Karpas-422 (cell line): ENCODE data around the gene SORCS2. TPM values are rescaled to one million over a fixed set of nuclear protein-coding genes. Genes with fewer than 3 reads are reported as not detected.

Source experiments
- DNase-seq: peaks from one replicate; pipeline ENCODE4 v3.0.0-alpha.2; 2015
- H2AFZ ChIP-seq: fragments of 200-600 bp; sonication (generic); 2 replicates; pipeline ENCODE4 v1.6.1; 2014; ENCODE audit warnings: antibody characterized with exemption, low read length, mixed read lengths
- H3K27ac ChIP-seq: fragments of 200-600 bp; sonication (generic); 2 replicates; pipeline ENCODE4 v1.5.1; 2014; ENCODE audit warnings: mild to moderate bottlenecking, low read length, moderate library complexity
- H3K27me3 ChIP-seq: fragments of 200-600 bp; sonication (generic); 2 replicates; pipeline ENCODE4 v1.6.1; 2014; ENCODE audit warnings: low read length, mixed read lengths
- H3K36me3 ChIP-seq: fragments of 200-600 bp; sonication (generic); 2 replicates; pipeline ENCODE4 v1.6.1; 2014; ENCODE audit warnings: low read length, mixed read lengths; ENCODE audit not compliant: insufficient read depth
- H3K4me1 ChIP-seq: fragments of 200-600 bp; sonication (generic); 2 replicates; pipeline ENCODE4 v1.6.1; 2014; ENCODE audit warnings: mild to moderate bottlenecking, low read length, mixed read lengths
- H3K4me2 ChIP-seq: fragments of 200-600 bp; sonication (generic); 2 replicates; pipeline ENCODE4 v1.6.1; 2014; ENCODE audit warnings: low read length, low read depth, mild to moderate bottlenecking; ENCODE audit not compliant: poor library complexity, severe bottlenecking
- H3K4me3 ChIP-seq: fragments of 200-600 bp; sonication (generic); 2 replicates; pipeline ENCODE4 v1.5.1; 2014; ENCODE audit warnings: mild to moderate bottlenecking, antibody characterized with exemption, low read length, mixed read lengths
- H3K79me2 ChIP-seq: fragments of 200-600 bp; sonication (generic); 2 replicates; pipeline ENCODE4 v1.6.1; 2014; ENCODE audit warnings: mild to moderate bottlenecking, low read length, mixed read lengths
- H3K9ac ChIP-seq: fragments of 200-600 bp; sonication (generic); 2 replicates; pipeline ENCODE4 v1.6.0; 2014; ENCODE audit warnings: low read length
- H3K9me2 ChIP-seq: fragments of 200-600 bp; sonication (generic), shearing (Covaris generic); replicated peaks from 2 replicates; pipeline ENCODE4 v1.6.0; 2014; ENCODE audit warnings: mild to moderate bottlenecking, low read length, moderate library complexity; ENCODE audit not compliant: insufficient read depth
- H3K9me3 ChIP-seq: fragments of 300-700, 200-600 bp; sonication (generic); 2 replicates; pipeline ENCODE4 v1.6.1; 2014; ENCODE audit warnings: low read length, mixed read lengths
- H4K20me1 ChIP-seq: fragments of 200-600 bp; sonication (generic); 2 replicates; pipeline ENCODE4 v1.6.1; 2014; ENCODE audit warnings: mild to moderate bottlenecking, antibody characterized with exemption, low read length, low read depth; ENCODE audit not compliant: insufficient read depth
- total RNA-seq: library from RNA; depleted of rRNA; stranded (reverse); fragments of >200 nt; shearing (Covaris generic); gene quantifications from 2 replicates; pipeline ENCODE4 v1.2.3, GENCODE V29; 2014; ENCODE audit warnings: low replicate concordance

SORCS2 gene
- total RNA-seq, 1 experiment from 2014 or later, result not detected

DNA sequence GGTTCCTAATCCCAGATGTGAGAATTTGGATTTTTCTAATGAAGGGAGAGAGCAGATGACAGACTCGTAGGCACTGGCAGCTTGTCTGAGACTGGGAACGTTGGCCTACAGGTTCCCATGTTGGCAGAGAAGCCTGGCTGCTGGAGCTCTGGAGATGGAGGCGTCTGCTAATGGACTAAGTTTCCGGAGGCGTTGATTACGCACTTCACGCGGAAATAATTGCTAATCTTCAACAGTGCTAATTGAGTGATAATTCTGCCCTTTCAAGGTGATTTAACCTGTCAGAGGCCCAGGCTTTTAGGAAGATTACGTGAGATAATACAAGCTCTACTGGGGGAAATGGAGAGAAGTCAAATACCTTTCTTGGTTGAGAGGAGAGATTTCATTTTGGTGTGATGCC, 165.0 kb downstream of the SORCS2 start:
- DNase-seq, result no peak
- Histone ChIP-seq H3K4me2 (no peak overlapping the region), H2AFZ (no peak overlapping the region), H3K9me2 (no peaks in the 10 kb centered on the region), H3K27me3 (no peaks in the 10 kb centered on the region), H3K36me3 (no peaks in the 10 kb centered on the region), H3K79me2 (no peaks in the 10 kb centered on the region), H3K27ac (no peak overlapping the region), H3K4me1 (no peaks in the 10 kb centered on the region), H3K9me3 (no peaks in the 10 kb centered on the region), H4K20me1 (no peaks in the 10 kb centered on the region), H3K9ac (no peak overlapping the region), H3K4me3 (no peak overlapping the region)

GRCh38 chr4:7358100-7358735, 165.9 kb downstream of the SORCS2 start:
- no peaks in the 10 kb centered on the region for H3K4me1 ChIP-seq
- H3K9me3 ChIP-seq, result no peaks in the 10 kb centered on the region; the same call in 1 of the 2 replicates
- H3K79me2 ChIP-seq, result no peaks in the 10 kb centered on the region
- H3K27me3 ChIP-seq, result no peaks in the 10 kb centered on the region
- H3K4me3 ChIP-seq, result no peak overlapping the region
- no peak overlapping the region for H2AFZ ChIP-seq
- H3K4me2 ChIP-seq, result no peak overlapping the region
- no peak overlapping the region for H3K9ac ChIP-seq
- H3K27ac ChIP-seq, result no peak overlapping the region
- no peaks in the 10 kb centered on the region for H4K20me1 ChIP-seq
- no peaks in the 10 kb centered on the region for H3K36me3 ChIP-seq
- DNase-seq, result no peak
- H3K9me2 ChIP-seq, result no peaks in the 10 kb centered on the region

DNA sequence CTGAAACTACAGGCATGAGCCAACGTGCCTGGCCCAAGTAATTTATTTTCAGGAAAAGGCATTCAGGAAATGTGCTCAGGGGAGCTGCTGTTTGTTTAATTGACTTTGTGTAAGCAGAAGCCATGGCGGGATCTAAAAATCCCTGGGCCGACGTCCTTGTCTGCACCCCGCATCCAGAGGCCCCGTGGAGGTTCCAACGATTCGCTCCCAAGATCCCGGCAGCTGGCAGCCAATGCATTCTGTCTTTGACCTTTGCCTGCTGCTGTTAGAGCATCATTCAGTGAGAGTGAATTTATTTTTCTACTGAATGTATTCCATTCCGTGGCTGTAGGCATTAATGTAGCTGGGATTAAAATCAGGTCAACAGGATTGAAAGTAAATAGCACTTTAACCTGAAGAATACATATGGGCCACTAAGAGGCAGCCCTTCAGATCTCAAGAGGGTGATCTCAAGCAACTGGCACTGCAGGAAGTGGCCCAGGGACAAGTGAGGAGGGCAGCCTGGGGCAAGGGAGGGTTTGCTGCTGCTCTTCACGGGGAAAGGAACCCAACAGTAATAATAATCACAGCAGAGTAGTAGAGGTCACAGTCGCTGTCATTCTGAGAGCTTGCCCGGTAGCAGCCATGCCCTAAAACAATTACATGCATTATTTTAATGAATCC, 167.2 kb downstream of the SORCS2 start:
- H3K9me2 ChIP-seq, result no peaks in the 10 kb centered on the region
- H3K9me3 ChIP-seq, result no peaks in the 10 kb centered on the region; the same call in 1 of the 2 replicates
- no peak overlapping the region for H3K9ac ChIP-seq
- DNase-seq, result no peak
- H3K4me3 ChIP-seq, result no peak overlapping the region
- H3K27me3 ChIP-seq, result no peaks in the 10 kb centered on the region
- no peak overlapping the region for H2AFZ ChIP-seq
- no peak overlapping the region for H3K4me2 ChIP-seq
- no peak overlapping the region for H3K27ac ChIP-seq
- H3K4me1 ChIP-seq, result no peaks in the 10 kb centered on the region
- H3K36me3 ChIP-seq, result no peaks in the 10 kb centered on the region
- H3K79me2 ChIP-seq, result no peaks in the 10 kb centered on the region
- no peaks in the 10 kb centered on the region for H4K20me1 ChIP-seq

DNA sequence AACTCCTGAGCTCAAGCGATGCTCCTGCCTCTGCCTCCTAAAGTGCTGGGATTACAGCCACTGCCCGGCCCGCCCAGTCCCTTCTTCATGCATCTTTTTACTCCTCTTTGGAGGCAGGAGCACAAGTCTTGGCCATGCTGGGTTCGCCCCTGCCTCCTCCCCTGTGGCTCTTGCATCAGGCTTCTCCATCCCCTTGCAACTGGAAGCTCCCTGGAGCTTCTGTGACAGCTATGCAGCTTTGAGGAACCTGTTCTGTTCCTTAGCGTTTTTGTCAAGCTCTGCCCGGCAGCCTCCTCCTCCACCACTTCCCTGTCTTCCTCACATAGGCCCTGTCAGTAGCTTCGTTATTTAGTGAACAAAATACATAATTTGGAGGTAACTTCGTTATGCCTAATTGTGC, 168.5 kb downstream of the SORCS2 start:
- no peak for DNase-seq
- Histone ChIP-seq H3K4me1 (no peaks in the 10 kb centered on the region), H3K36me3 (no peaks in the 10 kb centered on the region), H2AFZ (no peak overlapping the region), H4K20me1 (no peaks in the 10 kb centered on the region), H3K4me2 (no peak overlapping the region), H3K27ac (no peak overlapping the region), H3K27me3 (no peaks in the 10 kb centered on the region), H3K79me2 (no peaks in the 10 kb centered on the region), H3K9me3 (no peaks in the 10 kb centered on the region; the same call in 1 of the 2 replicates), H3K9me2 (no peaks in the 10 kb centered on the region), H3K4me3 (no peak overlapping the region), H3K9ac (no peak overlapping the region)

- H4K20me1 ChIP-seq, result no peaks in the 10 kb centered on the region
- H3K4me3 ChIP-seq, result no peak overlapping the region
- no peaks in the 10 kb centered on the region for H3K4me1 ChIP-seq
- no peak overlapping the region for H2AFZ ChIP-seq
- H3K9ac ChIP-seq, result no peak overlapping the region
- H3K27ac ChIP-seq, result no peak overlapping the region
- H3K9me2 ChIP-seq, result no peaks in the 10 kb centered on the region
- no peak overlapping the region for H3K4me2 ChIP-seq
- no peak for DNase-seq
- no peaks in the 10 kb centered on the region for H3K79me2 ChIP-seq
- no peaks in the 10 kb centered on the region; the same call in 1 of the 2 replicates for H3K9me3 ChIP-seq
- H3K27me3 ChIP-seq, result no peaks in the 10 kb centered on the region
- H3K36me3 ChIP-seq, result no peaks in the 10 kb centered on the region
These were observed 169.1 kb downstream of the SORCS2 start for GRCh38 chr4:7361280-7361895.

GRCh38 chr4:7362341-7362740, 170.0 kb downstream of the SORCS2 start:
- H3K9me3 ChIP-seq, result no peaks in the 10 kb centered on the region; the same call in 1 of the 2 replicates
- H3K27me3 ChIP-seq, result no peaks in the 10 kb centered on the region
- no peaks in the 10 kb centered on the region for H4K20me1 ChIP-seq
- no peaks in the 10 kb centered on the region for H3K36me3 ChIP-seq
- no peak overlapping the region for H3K27ac ChIP-seq
- H3K9me2 ChIP-seq, result no peaks in the 10 kb centered on the region
- no peak for DNase-seq
- H3K9ac ChIP-seq, result no peak overlapping the region
- H2AFZ ChIP-seq, result no peak overlapping the region
- H3K4me3 ChIP-seq, result no peak overlapping the region
- H3K4me1 ChIP-seq, result no peaks in the 10 kb centered on the region
- no peaks in the 10 kb centered on the region for H3K79me2 ChIP-seq
- H3K4me2 ChIP-seq, result no peak overlapping the region

DNA sequence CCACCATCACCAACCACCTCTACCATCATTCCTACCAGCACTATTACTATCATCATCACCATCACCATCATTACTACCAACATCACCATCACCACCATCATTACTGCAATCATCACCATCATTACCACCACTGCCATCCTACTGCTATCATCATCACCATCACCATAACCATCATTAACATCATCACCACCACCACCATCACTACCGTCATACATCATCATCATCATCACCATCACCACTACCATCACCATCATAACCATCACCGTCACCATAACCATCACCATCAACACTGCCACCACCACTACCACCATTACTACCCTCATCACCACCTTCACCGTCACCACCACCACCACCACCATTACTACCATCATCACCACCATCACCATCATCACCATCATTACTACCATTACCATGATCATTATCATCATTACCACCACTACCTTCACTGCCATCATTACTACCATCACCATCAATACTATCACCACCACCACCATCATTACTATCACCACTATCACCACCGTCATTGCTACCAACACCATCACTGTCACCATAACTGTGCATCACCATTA, 170.6 kb downstream of the SORCS2 start:
- no peaks in the 10 kb centered on the region for H4K20me1 ChIP-seq

GRCh38 chr4:7364979-7365378, 172.6 kb downstream of the SORCS2 start:
- Histone ChIP-seq H3K9me3 (no peaks in the 10 kb centered on the region; the same call in 1 of the 2 replicates), H3K4me3 (no peak overlapping the region), H3K27me3 (no peaks in the 10 kb centered on the region), H3K27ac (no peak overlapping the region), H3K4me1 (no peaks in the 10 kb centered on the region), H3K79me2 (no peaks in the 10 kb centered on the region), H3K9me2 (no peaks in the 10 kb centered on the region), H2AFZ (no peak overlapping the region), H3K9ac (no peak overlapping the region), H4K20me1 (no peaks in the 10 kb centered on the region), H3K4me2 (no peak overlapping the region), H3K36me3 (no peaks in the 10 kb centered on the region)
- no peak for DNase-seq

More for the DNA sequence above, 170.6 kb downstream of the SORCS2 start:
- Histone ChIP-seq H3K9me3 (no peaks in the 10 kb centered on the region; the same call in 1 of the 2 replicates), H3K9ac (no peak overlapping the region), H2AFZ (no peak overlapping the region), H3K27me3 (no peaks in the 10 kb centered on the region), H3K4me3 (no peak overlapping the region), H3K27ac (no peak overlapping the region), H3K36me3 (no peaks in the 10 kb centered on the region), H3K9me2 (no peaks in the 10 kb centered on the region), H3K4me2 (no peak overlapping the region), H3K79me2 (no peaks in the 10 kb centered on the region), H3K4me1 (no peaks in the 10 kb centered on the region)
- no peak for DNase-seq
